Dendritic cell treated with granulocyte-macrophage colony-stimulating factor and Interleukin-4, amounts not matched to agents 40 ng/mL and 50 ng/mL, for 4 days (primary cell): Measurements from ENCODE around the gene C1orf198.

ENCODE experiments used
- H3K27ac Mint-ChIP-seq: one replicate; pipeline ENCODE4 v1.8.0; 2022; ENCODE audit warnings: mild to moderate bottlenecking, mixed read lengths
- H3K27me3 Mint-ChIP-seq: one replicate; pipeline ENCODE4 v1.8.0; 2022; ENCODE audit warnings: mild to moderate bottlenecking, mixed read lengths
- H3K36me3 Mint-ChIP-seq: one replicate; pipeline ENCODE4 v1.8.0; 2022; ENCODE audit warnings: low read depth, mixed read lengths
- H3K4me1 Mint-ChIP-seq: one replicate; pipeline ENCODE4 v1.8.0; 2022; ENCODE audit warnings: low read depth, mixed read lengths
- H3K4me3 Mint-ChIP-seq: one replicate; pipeline ENCODE4 v1.8.0; 2022; ENCODE audit warnings: mild to moderate bottlenecking, moderate library complexity, mixed read lengths
- H3K9me3 Mint-ChIP-seq: one replicate; pipeline ENCODE4 v1.8.0; 2022; ENCODE audit warnings: mixed read lengths
- intact Hi-C: fragments of 100-400 bp; cut with micrococcal nuclease; formaldehyde crosslinking; loops from one replicate; pipeline ENCODE4 v1.15.0; 2022

Gene C1orf198

GRCh38 chr1:230812568-230812967 is 55.8 kb downstream of the C1orf198 start:
- no peaks in the 10 kb centered on the region for H3K4me1 Mint-ChIP-seq
- H3K9me3 Mint-ChIP-seq, result peaks cover 23% of the 10 kb centered on the region
- no peak overlapping the region for H3K27ac Mint-ChIP-seq
- no peak overlapping the region for H3K4me3 Mint-ChIP-seq
- H3K27me3 Mint-ChIP-seq, result peaks cover 3% of the 10 kb centered on the region
- H3K36me3 Mint-ChIP-seq, result no peaks in the 10 kb centered on the region
- intact Hi-C loops, result no loop called here

GRCh38 chr1:230809256-230809990 is 58.9 kb downstream of the C1orf198 start:
- H3K27ac Mint-ChIP-seq, result no peak overlapping the region
- H3K4me3 Mint-ChIP-seq, result no peak overlapping the region
- no peaks in the 10 kb centered on the region for H3K36me3 Mint-ChIP-seq
- peaks cover 3% of the 10 kb centered on the region for H3K27me3 Mint-ChIP-seq
- H3K4me1 Mint-ChIP-seq, result no peaks in the 10 kb centered on the region
- intact Hi-C loops, result no loop called here
- peaks cover 35% of the 10 kb centered on the region for H3K9me3 Mint-ChIP-seq

DNA sequence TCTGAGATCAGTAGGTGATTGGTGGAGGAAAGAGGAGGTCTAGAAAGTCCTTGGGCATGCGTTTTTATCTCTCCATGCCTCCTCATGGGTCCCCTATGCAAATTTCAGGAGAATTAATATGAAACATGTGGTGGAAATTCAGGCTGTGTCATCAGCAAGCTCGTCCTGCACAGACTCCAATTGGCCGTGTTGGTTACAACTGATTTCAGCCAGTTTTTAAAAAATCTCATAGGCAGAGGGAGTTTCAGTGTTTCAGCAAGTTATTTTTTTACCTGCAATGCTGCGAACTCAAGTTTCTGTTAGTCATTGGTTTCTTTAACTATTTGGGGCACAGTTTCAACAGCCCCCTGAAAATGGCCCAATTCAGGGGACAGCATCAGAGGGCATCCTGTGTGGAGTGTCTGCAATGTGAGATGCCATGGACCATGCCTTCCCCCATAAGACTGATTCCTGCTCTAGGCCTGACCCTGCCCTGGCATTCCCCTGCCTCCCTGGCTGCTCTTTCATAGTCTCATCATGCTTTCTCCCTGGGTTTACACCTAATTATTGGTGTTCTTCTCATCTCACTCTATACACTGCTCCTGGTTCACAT is 59.9 kb downstream of the C1orf198 start:
- peaks cover 25% of the 10 kb centered on the region for H3K9me3 Mint-ChIP-seq
- intact Hi-C loops, result no loop called here
- H3K27ac Mint-ChIP-seq, result no peak overlapping the region
- H3K36me3 Mint-ChIP-seq, result no peaks in the 10 kb centered on the region
- H3K4me3 Mint-ChIP-seq, result no peak overlapping the region
- H3K4me1 Mint-ChIP-seq, result no peaks in the 10 kb centered on the region
- H3K27me3 Mint-ChIP-seq, result peaks cover 3% of the 10 kb centered on the region

- no peak overlapping the region for H3K4me3 Mint-ChIP-seq
- intact Hi-C loops, result no loop called here
These were observed 60.6 kb downstream of the C1orf198 start for GRCh38 chr1:230807561-230808280.

DNA sequence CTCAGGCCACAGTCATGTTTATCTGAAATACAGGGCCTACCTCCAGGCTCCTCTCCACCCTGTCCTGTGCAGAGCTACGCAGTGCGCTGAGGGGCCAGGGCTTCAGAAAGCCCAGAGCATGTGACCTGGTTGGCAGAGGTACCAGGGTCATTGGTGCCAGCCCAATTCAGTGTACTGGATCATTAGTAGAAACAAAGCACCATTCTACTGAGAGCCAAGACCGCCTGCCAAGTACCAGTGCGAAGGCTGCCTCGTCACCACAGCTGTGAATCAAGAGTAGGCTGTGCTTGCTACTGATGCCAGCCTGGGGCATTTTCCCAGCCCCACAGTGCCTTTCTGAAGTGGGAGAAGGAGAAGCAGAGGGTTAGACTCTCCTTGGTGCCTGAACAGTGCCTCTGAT is 61.3 kb downstream of the C1orf198 start:
- no peaks in the 10 kb centered on the region for H3K4me1 Mint-ChIP-seq

More at GRCh38 chr1:230807561-230808280, 60.6 kb downstream of the C1orf198 start:
- no peaks in the 10 kb centered on the region for H3K4me1 Mint-ChIP-seq
- H3K9me3 Mint-ChIP-seq, result peaks cover 18% of the 10 kb centered on the region
- no peak overlapping the region for H3K27ac Mint-ChIP-seq
- peaks cover 4% of the 10 kb centered on the region for H3K27me3 Mint-ChIP-seq
- H3K36me3 Mint-ChIP-seq, result no peaks in the 10 kb centered on the region

DNA sequence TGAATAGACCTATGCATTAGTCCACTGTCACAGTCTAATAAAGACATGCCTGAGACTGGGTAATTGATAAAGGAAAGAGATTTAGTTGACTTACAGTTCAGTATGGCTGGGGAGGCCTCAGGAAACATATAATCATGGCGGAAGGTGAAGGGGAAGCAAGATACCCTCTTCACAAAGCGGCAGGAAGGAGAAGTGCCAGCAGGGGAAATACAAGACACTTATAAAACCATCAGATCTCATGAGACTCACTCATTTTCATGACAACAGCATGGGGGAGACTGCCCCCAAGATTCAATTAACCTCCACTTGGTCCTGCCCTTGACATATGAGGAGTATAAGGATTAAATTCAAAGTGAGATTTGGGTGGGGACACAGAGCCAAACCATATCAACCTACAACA is 61.8 kb downstream of the C1orf198 start:
- Mint-ChIP-seq H3K36me3 (no peaks in the 10 kb centered on the region), H3K4me3 (no peak overlapping the region), H3K4me1 (no peaks in the 10 kb centered on the region), H3K27me3 (peaks cover 4% of the 10 kb centered on the region), H3K27ac (no peak overlapping the region), H3K9me3 (peaks cover 12% of the 10 kb centered on the region)
- intact Hi-C loops, result no loop called here

More for the DNA sequence above, 61.3 kb downstream of the C1orf198 start:
- intact Hi-C loops, result no loop called here
- no peaks in the 10 kb centered on the region for H3K36me3 Mint-ChIP-seq
- H3K9me3 Mint-ChIP-seq, result peaks cover 12% of the 10 kb centered on the region
- peaks cover 4% of the 10 kb centered on the region for H3K27me3 Mint-ChIP-seq
- H3K4me3 Mint-ChIP-seq, result no peak overlapping the region
- no peak overlapping the region for H3K27ac Mint-ChIP-seq

DNA sequence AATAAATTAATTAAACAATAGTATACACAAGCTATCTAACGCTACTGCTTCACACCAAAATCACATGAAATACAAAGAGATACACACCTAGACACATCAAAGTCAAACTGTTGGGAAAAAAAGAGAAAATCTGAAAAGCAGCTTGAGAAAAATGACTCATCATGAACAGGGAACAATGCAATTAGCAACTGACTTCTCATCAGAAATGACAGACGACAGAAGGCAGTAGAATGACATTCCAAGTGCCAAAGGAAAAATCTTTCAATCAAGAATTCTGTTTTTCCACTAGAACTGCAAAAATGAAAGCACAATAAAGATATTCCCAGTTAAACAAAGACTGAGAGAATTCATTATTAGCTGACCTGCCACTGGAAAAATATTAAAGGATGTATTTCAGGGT is 63.9 kb downstream of the C1orf198 start:
- H3K27me3 Mint-ChIP-seq, result peaks cover 5% of the 10 kb centered on the region
- H3K27ac Mint-ChIP-seq, result no peak overlapping the region
- intact Hi-C loops, result no loop called here
- no peak overlapping the region for H3K4me3 Mint-ChIP-seq
- no peaks in the 10 kb centered on the region for H3K4me1 Mint-ChIP-seq
- H3K36me3 Mint-ChIP-seq, result no peaks in the 10 kb centered on the region
- H3K9me3 Mint-ChIP-seq, result peaks cover 12% of the 10 kb centered on the region

- H3K4me3 Mint-ChIP-seq, result no peak overlapping the region
- no peaks in the 10 kb centered on the region for H3K36me3 Mint-ChIP-seq
- no peaks in the 10 kb centered on the region for H3K4me1 Mint-ChIP-seq
- H3K9me3 Mint-ChIP-seq, result peaks cover 2% of the 10 kb centered on the region
- H3K27ac Mint-ChIP-seq, result no peak overlapping the region
- intact Hi-C loops, result no loop called here
- H3K27me3 Mint-ChIP-seq, result peaks cover 5% of the 10 kb centered on the region
These were observed 67.2 kb downstream of the C1orf198 start for GRCh38 chr1:230800891-230801840.

DNA sequence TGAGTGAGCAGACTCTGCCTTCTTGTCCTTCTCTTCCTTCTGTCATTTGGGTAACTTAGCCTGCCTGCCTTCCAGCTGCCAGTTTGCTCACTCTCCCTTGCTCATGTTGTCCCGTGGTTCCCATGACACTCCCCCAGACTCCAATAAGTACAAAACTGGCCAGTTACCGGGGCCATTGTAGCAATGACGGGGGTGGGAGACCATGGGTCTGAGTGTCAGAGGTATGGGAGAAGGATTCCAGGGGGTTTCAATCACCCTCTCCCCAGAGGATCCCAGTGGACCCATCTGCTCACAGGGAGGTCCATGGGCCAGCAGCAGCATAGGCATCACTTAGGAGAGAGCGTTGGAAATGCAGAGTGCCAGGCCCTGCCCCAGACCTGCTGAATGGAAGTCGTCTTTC is 69.8 kb downstream of the C1orf198 start:
- H3K27ac Mint-ChIP-seq, result no peak overlapping the region
- intact Hi-C loops, result loop anchor here (5.0 kb wide), 1 partner anchor 414 kb away; no protein-coding TSS in a partner anchor
- H3K4me3 Mint-ChIP-seq, result no peak overlapping the region
- no peaks in the 10 kb centered on the region for H3K4me1 Mint-ChIP-seq
- H3K36me3 Mint-ChIP-seq, result no peaks in the 10 kb centered on the region
- H3K9me3 Mint-ChIP-seq, result no peaks in the 10 kb centered on the region
- H3K27me3 Mint-ChIP-seq, result peaks cover 4% of the 10 kb centered on the region

GRCh38 chr1:230797942-230798365 is 70.4 kb downstream of the C1orf198 start:
- no peak overlapping the region for H3K27ac Mint-ChIP-seq
- no peaks in the 10 kb centered on the region for H3K36me3 Mint-ChIP-seq
- H3K4me1 Mint-ChIP-seq, result no peaks in the 10 kb centered on the region
- no peak overlapping the region for H3K4me3 Mint-ChIP-seq
- intact Hi-C loops, result loop anchor here (5.0 kb wide), 1 partner anchor 414 kb away; no protein-coding TSS in a partner anchor
- no peaks in the 10 kb centered on the region for H3K9me3 Mint-ChIP-seq
- H3K27me3 Mint-ChIP-seq, result peaks cover 4% of the 10 kb centered on the region

- H3K4me1 Mint-ChIP-seq, result no peaks in the 10 kb centered on the region
- intact Hi-C loops, result loop anchor here (5.0 kb wide), 1 partner anchor 415 kb away; no protein-coding TSS in a partner anchor
- peaks cover 3% of the 10 kb centered on the region for H3K27me3 Mint-ChIP-seq
- no peaks in the 10 kb centered on the region for H3K36me3 Mint-ChIP-seq
- no peak overlapping the region for H3K27ac Mint-ChIP-seq
- no peak overlapping the region for H3K4me3 Mint-ChIP-seq
- no peaks in the 10 kb centered on the region for H3K9me3 Mint-ChIP-seq
These were observed 70.9 kb downstream of the C1orf198 start for GRCh38 chr1:230797376-230797920.

GRCh38 chr1:230796626-230797025 is 71.7 kb downstream of the C1orf198 start:
- H3K36me3 Mint-ChIP-seq, result no peaks in the 10 kb centered on the region
- H3K4me3 Mint-ChIP-seq, result no peak overlapping the region
- no peaks in the 10 kb centered on the region for H3K9me3 Mint-ChIP-seq
- no peak overlapping the region for H3K27ac Mint-ChIP-seq
- H3K27me3 Mint-ChIP-seq, result peaks cover 4% of the 10 kb centered on the region
- H3K4me1 Mint-ChIP-seq, result no peaks in the 10 kb centered on the region
- intact Hi-C loops, result loop anchor here (5.0 kb wide), 1 partner anchor 416 kb away; no protein-coding TSS in a partner anchor
